Esophagus muscularis mucosa (tissue), 4 donors: ENCODE measurements around the gene LUZP1.

ENCODE experiments used
- EP300 ChIP-seq: sonication (generic); formaldehyde crosslinking; IDR thresholded peaks from one replicate; pipeline ENCODE4 v1.6.1; 2017; ENCODE audit warnings: antibody characterized with exemption
- POLR2A ChIP-seq: fragments of 450-650 bp; IDR thresholded peaks from one replicate; pipeline ENCODE4 v1.6.1; 2017; ENCODE audit warnings: antibody characterized with exemption, moderate library complexity, mild to moderate bottlenecking, low read depth
- POLR2AphosphoS5 ChIP-seq, 2 donors: sonication (generic); formaldehyde crosslinking; IDR thresholded peaks; one replicate each; pipeline ENCODE4 v1.6.1; 2017; ENCODE audit warnings: antibody characterized with exemption in 2 of 2
- TF ChIP-seq, protein P1 (sequence below), 3 experiments: fragments of 200-600 bp in 2 of 3; fragments of 450-650 bp in 1 of 3; sonication (generic) in 2 of 3; IDR thresholded peaks; one replicate each; pipeline ENCODE4 v1.5.1; 2017 to 2019; ENCODE audit warnings: antibody characterized with exemption in 3 of 3, mild to moderate bottlenecking in 2 of 3, moderate library complexity in 1 of 3

DNA sequence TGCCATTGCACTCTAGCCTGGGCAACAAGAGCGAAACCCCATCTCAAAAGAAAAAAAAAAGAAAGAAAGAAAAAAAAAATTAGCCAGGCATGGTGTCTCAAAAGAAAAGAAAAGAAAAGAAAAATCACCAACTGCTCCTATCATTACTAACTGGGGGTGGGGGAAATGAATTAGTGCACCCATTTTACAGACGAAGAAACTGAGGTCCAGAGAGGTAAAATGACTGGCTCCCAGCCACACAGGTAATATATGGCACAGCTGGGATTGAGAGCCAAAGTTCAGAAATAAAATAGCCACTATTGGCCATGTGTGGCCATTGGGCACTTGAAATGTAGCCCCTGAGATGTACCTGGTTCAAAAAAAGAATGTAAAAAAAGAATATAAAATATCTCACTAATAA, 39.9 kb upstream of the LUZP1 start:
- TF ChIP-seq EP300 (no peak), POLR2A (no peak), POLR2AphosphoS5 (IDR thresholded peaks at IDR 0.05) (no peak)
- TF ChIP-seq, protein P1, sequence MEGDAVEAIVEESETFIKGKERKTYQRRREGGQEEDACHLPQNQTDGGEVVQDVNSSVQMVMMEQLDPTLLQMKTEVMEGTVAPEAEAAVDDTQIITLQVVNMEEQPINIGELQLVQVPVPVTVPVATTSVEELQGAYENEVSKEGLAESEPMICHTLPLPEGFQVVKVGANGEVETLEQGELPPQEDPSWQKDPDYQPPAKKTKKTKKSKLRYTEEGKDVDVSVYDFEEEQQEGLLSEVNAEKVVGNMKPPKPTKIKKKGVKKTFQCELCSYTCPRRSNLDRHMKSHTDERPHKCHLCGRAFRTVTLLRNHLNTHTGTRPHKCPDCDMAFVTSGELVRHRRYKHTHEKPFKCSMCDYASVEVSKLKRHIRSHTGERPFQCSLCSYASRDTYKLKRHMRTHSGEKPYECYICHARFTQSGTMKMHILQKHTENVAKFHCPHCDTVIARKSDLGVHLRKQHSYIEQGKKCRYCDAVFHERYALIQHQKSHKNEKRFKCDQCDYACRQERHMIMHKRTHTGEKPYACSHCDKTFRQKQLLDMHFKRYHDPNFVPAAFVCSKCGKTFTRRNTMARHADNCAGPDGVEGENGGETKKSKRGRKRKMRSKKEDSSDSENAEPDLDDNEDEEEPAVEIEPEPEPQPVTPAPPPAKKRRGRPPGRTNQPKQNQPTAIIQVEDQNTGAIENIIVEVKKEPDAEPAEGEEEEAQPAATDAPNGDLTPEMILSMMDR (IDR thresholded peaks at IDR 0.05) = no peak
